ENCODE data around the gene MAJIN.

The MAJIN gene

DNA sequence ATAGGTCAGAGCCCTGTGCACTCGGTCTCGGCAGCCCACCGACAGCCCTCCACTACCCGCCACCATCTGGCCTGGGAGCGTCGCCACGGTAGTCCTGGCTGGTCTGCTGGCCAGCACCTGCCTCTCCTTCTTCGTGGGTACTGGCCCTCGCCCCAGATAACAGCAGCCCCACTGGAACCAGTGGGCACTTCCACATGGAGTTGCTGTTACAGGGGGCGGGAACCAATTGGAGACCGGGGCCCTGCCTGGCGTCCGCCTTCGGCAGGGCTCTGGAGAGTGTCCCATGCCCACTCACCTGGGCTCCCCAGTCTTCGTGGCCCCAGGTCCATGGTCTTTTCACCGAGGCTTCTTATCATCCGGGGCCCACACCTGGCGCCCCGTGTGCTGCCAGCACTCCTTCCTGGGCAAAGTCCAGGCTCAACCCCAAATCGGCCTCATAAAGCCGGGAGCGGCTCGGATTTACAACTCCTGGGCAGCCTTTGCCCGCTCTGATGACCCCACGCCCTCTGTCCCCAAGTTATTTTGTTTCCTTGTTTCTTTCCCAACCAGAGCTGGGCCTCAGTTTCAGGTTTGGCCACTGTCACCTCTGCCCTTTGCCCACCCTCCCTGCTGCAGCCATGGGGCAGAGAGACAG, 80.6 kb downstream of the MAJIN start:
- no peak for DNase-seq

DNA sequence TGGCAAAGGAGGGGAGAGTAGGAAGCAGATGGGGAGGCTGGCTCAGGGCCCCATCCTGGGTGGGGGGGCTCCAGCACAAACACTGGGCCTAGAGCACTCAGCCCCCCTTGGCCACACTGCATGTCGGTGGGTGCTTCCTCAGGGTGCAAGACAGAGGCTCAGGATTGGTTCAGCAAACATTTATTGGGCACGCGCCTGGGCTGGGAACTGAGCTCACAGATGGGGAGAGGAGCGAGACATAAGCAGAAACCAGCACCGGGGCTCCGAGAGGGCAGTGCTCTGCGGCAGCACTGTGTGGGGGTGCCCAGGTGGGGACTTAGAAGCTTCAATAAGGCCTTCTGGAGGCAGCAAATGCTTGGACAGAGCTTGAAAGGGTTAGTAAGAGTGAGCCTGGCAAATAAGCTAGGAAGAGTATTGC, 81.4 kb downstream of the MAJIN start:
- no peak for DNase-seq

DNA sequence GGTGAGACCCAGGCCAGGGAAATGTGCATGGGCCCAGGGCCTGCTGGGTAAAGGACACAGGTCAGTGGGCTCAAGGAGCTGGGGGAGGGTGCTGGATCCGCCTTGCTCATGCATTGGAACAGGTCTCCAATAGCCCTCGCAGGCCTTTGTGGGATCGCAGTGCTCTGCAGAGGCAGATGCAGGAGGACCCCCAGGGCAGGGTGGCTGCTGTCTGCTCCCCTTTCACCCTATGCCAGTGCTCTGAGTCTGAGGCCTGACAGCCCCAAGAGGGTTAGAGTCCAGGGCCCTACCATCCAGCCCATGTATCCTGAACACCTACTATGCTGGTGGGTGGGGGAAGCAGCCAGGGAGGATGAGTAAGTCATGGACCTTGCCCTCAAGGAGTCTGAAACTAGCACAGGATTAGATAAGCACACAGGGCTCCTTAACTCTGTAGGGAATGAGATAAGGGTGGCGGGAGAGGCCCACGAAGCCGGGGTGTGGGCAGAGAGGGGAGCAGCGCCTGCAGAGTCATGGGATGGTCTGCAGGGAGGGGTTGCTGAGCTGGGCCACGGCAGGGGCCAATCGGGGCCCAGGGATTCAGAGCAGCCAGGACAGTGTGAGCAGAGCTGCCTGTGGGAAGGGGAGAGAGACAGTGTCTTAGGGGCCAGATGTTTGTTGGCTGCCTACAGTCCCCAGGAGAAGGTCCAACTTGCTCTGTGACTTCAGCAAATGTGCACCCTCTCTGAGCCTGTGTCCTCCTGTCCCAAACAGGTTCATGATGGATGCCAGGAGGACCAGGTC, 83.0 kb downstream of the MAJIN start:
- no peak for DNase-seq

DNA sequence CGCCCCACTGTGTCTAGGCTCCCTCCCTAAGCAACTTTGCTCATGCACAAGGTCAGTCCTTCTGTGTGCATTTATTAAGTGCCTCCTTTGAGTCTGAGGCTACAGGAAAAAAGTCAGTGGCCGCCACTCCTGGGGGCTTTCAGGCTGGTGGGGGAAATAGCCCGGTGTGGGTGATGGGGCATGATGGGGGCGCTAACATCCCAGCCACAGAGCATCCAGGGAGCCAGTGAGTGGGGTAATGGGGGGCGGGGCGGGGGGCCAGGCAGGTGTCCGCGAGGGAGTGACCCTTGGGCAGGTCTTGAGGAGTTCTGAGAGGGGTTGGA, 83.5 kb downstream of the MAJIN start:
- DNase-seq, result no peak
